Hippocampal formation (tissue), 2 donors: ENCODE results near the gene ABCD2.
A peak's percentile ranks its signal among the peaks of the same experiment; 100 is the strongest.
"Not testable (repeated sequence)": the region's sequence is repeated elsewhere in the genome, so short reads cannot be mapped to it uniquely, and the experiment has no call there.

Experiments
- DNase-seq, 2 donors: peaks; one replicate each; lab custom pipeline; 2025; lab: John Stamatoyannopoulos, UW

The ABCD2 gene

DNA sequence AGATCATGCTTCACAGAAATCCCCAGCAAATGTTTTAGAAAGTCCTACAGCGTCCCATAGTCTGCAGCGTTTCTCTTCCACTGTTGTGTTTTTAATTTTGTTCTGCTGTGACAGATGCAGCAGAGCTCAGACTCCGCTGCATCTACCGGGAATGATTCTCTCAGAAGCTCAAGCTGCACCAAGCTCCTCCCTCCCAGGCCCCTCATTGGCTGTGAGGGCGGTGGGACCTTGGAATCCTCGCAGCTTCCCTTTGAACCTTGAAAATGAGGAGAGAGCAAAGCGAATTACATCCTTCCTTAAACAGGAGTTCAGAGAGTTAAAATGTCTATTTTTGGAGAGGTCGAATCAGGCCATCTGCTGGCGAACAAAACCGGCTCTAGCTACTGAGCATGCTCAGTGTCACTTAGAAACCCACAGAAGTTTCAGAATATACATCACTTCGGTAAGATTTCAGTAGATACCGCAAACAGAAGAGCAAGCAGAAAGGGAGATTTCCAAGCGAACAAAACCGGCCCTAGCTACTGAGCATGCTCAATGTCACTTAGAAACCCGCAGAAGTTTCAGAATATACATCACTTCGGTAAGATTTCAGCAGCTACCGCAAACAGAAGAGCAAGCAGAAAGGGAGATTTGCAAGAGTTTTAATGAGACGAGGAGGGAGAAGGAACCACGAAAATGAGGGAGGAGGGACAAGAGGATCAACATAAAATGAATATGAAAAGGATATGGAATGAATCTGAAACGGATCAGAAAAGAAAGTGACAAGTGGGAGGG is at the start of gene ABCD2:
Gene ABCD2, minus strand, starts transcription at position 144 of the 774 bp plus-strand sequence. CDS start 188 bp downstream, outside the sequence.
- peak; percentile 68 to 82 for DNase-seq

DNA sequence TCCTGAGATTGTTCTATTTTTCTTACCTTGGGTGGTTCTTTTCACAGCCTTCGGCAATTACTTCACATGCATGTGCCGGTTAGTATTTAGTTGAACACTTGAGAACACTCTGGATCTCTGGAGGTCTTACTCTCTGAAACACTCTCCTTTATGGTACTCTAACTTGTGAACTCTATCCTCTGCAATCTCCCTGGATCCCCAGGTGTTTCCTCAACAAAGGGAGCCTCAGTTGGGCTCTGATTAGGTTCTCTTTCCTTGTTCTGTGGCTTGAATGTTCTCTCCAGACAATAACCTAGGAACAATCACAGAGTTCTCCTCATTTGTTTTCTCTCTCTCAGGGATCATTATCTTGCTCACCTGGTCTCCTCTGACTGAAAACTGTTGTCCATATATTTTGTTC is 40.5 kb upstream of the ABCD2 start:
- no peak for DNase-seq

DNA sequence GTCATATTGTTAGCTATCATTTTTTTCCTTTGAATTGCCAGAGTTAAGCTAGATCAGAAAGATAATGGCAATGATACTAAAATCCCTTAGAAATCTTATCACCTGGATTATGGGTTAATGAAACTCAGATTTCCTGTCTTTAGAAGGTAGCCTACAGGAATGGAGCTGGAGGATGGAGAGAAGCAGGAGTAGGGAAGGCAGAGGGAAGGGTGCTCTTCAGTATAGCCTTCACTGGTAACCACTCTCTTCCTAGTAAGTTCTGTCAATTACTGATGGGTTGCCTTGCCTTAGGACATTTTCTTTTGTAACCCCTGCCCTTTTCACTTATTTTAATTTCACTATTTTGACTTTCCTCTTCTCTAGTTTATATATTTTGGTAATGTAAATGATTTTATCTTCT is 27.8 kb upstream of the ABCD2 start:
- DNase-seq: no peak

DNA sequence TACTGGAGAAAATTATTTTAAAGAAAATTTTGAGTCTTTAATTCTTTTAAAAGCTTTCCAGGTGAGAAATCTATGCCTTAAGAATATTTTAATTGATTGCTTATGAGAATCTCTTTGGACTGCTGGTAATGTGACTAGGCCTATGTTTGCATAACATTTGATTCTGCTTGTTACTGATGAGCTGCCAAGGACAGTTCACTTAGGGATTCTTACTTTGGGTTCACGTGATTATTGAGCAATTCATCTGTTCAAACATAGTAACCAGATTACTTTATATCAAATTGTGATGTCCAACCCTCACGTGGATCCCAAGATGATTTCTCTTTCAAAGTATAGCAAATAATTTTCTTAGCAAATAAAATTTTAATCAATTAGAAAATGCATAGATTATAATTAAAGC is 27.4 kb upstream of the ABCD2 start:
- DNase-seq: no peak

DNA sequence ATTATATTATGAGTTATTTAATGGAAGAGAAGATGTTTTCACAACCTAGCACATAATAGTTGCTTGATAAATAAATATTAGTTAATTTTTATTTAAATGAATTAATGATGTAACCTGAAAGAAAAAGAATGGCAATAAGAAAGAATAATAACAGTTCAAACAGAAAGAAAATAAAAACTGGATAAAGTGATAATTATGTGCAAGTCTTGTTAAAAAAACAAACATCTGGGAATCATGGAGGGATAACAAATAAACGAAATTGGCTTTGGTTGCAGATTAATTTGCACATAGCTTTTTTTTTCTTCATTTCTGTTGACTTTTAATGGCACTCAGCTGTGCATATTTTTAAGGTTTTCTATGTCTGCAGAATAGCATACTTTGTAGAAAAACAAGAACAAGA is 23.4 kb upstream of the ABCD2 start:
- DNase-seq: no peak

DNA sequence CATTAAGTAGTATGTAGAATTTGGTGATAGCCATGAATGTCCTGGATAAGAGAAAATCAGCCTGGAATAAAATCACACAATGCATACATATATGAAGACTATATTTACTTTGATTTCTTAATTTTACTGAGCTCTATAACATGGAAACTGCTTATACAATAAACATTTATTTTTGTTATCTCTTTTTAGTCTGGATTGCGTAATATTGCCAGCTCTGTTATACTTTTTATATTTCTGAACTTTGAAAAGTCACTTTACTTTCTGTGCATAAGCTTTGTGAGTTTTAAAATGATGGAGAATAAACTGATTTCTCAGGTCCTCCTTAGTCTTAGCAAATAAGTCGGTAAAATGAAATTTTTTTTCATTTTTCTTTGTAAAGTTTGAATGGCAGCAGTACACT is 19.2 kb upstream of the ABCD2 start:
- DNase-seq: no peak

DNA sequence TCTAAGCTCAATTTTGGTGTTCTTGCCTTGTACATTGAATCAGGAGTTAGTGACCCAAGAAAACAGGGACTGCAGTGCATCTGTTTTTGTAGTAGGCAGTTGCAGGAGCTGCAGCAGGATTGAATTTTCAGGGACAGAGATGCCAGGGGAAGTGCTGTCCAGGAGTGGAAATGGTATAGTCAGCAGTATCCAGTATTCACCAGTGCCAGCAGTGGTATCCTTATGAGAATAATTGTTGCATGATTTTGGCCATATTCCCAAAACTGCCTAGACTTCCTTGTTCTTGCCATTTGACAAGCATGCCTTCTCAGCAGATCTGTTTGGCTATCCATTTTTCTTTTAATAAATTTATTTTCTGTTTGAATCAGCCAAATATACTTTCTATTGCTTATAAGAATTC is 18.6 kb upstream of the ABCD2 start:
- DNase-seq: no peak

DNA sequence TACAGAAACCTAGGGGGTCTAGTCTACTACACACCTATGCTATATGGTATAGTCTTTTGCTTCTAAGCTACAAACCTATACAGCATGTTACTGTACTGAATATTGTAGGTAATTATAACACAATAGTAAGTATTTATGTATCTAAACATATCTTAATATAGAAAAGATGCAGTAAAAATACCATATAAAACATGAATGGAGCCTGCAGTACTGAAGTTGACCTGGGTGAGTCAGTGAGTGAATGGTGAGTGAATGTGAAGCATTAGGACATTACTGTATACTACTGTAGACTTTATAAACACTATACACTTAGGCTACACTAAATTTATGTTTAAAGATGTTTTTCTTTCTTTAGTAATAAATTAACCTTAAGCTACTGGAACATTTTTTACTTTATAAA is 13.1 kb upstream of the ABCD2 start:
- no peak for DNase-seq

DNA sequence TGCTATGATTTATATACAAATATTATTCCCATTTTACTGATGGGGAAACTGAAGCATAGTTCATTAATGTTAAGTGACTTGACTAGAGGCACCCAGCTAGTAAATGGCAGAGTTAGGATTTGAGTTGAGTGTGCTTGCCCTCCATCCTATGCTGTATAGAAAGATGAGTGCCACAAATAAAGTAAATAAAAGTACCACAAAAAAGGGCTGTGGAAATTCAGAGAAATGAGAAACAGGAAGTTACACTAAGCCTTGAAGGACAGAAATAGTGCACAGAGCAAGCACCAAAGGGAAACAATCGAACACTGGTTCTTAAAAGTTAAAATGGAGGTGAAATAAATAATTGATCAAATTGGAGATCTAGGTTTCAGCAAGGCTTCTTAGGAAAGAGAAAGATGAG is 9.2 kb upstream of the ABCD2 start:
- DNase-seq: no peak

DNA sequence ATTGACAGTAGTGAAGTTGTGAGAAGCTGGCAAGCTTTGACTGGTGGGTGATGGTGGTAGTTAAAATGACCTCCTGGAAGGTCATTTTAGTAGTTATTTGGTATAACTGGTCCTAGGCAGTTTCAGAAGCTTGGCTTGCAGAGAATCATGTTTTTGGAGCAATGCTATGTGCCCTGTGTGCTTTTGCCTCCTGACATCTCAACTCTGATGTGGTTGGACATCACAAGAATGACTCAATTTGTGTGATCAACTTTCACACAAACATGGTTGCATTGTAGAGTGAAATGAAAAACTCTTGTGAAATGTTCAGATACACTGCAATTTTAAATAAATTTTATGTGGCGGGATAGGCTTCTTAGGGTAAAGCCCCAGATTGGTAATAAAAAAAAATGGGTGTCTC is 8.3 kb upstream of the ABCD2 start:
- no peak for DNase-seq

DNA sequence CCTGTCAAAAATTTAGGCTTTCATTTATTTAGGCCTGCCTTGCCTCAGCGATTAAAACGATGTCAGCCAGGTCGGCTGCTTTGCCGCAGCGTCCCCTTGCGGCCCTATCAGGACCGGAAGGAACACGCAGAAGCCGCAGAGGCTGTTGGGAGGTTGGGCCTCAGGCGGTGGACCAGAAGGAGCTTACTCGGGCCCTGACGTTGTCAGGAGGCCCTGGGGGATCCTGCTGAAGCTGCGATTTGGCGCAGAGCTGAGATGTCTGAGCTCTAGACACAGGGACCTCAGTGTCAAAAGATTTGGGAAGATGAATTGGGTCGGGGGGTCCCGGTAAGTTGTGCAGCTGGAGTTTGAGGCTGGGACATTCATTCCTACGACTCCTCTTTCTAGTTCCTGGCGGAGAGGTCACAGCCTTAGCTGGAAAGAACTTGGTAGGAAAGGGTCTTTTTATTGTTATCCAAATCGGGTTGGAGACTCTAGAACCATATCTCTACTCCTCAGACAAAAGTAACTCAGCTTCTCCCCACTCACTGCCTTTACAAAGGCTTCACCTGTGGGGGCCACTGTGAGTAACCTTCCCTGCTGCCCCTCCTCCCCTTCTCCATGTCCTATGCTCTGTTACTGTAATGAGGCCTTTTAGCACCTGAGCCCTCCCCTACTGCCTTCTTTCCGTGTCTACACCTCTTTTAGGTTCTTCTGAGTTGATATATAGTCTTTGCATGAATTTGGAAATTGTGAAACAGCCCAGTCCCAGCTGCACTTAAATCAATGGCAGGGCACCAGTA is 6.6 kb upstream of the ABCD2 start:
- DNase-seq: no peak

DNA sequence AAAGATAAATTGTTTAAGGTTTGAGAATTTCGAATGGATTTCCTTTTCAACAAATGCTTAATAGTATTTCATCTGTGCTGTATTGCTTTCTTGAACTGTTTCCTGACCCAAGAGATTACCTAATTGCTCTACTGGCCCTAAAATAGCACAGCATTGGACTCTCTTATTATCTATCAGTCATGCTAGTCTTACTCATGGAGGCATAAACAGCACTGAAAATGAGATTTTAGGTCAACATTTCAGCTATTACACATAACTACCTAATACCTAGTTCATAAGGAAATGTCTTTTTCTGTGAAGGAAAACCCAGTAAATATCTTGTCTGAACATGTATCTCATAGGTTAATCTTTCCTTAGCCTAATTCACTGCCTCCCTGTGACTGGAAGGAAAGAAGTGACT is 4.3 kb upstream of the ABCD2 start:
- DNase-seq: no peak

DNA sequence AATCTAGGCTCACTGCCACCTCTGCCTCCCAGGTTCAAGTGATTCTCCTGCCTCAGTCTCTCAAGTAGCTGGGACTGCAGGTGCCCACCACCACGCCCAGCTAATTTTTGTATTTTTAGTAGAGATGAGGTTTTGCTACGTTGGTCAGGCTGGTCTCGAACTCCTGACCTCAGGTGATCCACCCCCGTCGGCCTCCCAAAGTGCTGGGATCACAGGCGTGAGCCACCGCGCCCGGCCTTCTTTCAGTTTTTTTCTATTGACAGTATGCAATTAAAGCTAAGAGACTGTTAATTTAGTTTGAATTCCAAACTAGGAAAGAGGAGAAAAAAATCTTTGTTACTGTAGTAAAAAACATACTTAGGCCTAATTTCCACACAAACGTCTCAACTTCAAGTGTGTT is 3.6 kb upstream of the ABCD2 start:
- not testable (repeated sequence) for DNase-seq

DNA sequence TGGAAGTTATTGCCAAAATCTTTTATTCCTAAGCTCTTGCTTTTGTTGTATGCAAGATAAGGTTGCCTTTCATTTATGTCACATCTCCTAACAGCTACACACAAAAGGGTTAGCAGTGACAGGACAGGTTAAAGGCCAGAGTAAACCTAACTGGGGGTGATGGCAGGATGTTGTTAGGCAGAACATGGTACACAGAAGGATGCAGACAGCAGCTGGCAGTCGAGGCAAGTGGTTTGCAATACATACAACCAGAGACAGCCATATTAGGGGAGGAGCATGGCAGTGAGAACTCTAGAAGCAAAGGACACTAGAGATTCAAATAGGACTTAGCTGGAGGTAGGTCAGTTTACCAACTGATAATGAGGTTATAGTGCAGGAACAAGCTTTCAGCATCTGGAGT is 2.7 kb upstream of the ABCD2 start:
- DNase-seq: no peak

DNA sequence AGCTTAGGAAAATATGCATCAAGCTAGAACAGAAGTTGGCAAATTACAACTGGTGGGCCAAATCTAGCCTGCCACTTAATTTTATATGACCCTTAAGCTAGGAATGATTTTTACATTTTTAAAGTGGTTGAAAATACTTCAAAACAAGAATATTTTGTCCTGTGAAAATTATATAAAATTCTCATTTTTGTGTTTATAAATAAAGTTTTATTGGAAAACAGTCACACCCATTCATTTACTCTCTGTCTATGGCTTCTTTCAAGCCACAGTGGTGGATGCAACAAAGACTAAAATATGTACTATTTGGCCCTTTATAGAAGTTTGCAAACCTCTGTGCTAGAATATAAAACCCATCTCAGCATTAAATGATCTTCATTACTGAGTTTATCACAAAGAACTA is 2.1 kb upstream of the ABCD2 start:
- no peak for DNase-seq

DNA sequence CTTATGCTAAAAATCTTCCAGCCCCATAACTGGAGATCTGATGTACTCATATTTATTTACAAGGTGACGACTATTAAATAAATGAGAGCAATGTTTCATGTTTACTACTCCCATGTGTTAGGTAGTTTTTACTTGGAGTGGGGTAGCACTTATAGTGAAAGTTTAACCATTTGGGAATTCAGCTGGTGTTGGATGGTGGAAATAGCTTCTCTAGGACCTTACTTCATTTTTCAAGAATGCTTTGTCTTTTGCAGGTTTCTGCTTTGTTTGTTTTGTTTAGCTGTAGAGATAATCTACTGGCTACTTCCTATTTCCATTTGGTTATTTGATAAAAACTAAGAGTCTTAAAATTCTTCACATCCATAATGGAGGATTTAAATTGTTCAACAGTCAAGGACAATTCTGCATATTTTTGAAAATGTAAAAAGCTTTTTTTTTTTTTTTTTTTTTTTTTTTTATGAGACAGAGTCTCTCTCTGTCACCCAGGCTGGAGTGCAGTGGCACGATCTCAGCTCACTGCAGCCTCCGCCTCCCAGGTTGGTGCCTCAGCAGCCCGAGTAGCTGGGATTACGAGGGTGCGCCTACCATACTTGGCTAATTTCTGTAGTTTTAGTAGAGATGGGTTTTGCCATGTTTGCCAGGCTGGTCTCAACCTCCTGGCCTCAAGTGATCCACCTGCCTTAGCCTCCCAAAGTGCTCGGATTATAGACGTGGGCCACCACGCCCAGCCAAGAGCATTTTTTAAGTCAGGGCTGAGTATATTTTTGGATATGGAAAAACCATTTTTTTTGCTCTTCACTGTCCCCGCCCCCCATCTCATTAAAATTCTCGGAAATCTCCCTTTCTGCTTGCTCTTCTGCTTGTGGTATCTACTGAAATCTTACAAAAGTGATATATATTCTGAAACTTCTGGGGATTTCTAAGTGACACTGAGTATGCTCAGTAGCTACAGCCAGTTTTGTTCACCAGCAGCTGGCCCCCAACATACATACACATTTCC is 1.4 kb upstream of the ABCD2 start:
- no peak for DNase-seq

DNA sequence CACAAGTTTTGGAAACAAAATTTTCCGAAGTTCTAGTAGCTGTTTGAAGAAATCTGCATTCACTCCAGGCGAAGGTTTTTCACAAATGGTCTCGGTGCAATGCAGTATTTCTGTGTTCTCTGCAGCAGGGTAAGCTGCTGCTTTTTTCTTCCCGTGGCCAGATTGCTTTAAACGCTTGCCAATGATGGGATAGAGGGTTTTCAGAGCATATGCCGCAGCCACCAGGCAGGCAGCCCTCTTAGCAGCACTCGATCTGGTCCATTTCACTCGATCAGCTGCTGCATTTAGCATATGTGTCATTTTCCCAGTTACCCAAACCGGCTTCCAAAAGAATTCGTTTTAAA is 315 bp downstream of the ABCD2 start:
- peak; percentile 62 to 82 for DNase-seq

DNA sequence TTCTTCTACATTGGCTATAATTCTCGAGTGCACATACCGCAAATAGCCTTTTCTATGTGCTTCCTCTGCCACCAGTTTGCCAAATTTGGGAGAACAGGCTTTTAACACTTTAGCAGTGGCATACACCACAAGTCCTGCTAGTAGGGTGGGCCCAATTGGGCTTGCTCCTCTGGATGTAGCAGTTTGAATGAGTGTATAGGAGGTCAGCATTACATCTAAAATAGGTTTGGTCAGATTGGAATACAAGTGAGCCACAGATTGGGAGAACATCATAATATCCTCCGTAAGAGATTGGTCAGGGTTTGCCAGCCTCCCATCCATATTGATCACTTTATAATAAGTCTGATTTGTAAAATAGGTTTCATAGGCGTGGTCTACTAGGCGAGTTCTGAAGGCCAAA is 902 bp downstream of the ABCD2 start:
- DNase-seq: no peak

DNA sequence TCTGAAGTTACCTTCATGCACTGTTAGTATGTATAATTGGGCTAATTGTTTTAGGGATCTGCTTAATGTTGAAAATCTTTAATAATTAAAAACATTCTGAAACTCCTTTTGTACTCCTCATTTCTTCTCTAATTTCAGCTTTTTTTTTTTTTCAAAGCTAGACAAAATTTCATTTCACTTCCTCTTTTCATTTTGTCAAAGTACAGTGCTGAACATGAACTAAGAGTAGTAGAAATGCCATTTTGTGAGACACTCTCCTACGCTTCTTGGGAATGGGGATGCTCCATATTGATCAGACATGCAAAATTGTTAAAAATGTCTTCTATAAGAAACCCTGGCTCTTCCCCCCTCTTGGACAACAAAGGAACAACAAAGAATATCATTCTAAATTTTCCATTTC is 1.7 kb downstream of the ABCD2 start:
- no peak for DNase-seq

DNA sequence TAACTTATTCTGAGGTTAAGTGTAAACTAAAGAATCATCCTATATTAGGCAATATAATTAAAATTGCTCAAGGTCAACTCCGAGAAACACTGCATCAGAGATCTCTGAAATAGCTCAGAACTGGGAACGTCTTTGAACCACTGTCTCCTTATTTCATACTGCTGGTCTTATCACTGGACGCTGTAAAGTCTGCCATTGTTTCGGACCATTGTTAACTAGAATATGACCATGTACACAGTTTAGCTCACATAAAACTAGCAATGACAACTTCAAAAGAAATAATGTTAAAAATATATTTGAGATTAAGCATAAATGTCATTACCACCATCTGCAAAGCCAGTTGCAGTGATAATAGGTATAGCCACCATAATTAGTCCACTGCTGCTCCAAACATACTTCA is 2.9 kb downstream of the ABCD2 start:
- DNase-seq: no peak

DNA sequence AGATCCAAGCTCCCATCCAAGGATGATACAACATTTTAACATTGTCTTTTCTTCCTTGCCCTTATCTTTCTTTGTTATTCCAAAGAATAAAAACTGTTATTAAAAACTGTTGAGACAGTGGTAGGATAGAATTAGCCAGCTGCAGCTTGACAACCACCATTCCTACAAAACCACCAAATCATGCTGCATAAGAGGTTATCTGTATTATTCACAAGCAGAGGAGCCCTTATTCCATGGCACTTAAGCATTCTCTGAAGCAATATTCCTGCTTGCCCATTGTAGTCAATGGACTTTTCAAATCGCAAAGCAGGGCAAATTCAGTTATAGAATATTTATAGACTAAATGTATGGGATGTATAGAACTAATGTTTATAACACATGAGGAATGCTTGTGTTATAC is 3.4 kb downstream of the ABCD2 start:
- DNase-seq: no peak

DNA sequence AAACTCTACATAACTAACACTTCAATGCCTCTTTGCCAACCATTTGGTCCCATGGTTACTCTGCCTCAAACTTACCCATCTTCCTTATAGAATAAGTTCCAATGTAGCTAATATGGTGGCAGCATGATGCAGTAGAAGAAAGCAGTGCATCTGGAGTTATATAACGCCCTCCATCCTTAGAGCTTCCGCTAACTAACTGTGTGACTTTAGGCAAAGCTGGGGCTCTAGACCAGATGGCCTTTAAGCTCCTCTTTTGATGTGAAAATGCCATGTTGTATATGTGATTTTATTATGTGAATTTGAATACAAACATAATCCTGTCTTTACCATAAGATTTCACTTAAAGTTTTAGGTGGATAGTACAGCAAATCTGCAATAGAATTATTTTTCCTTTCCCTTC is 6.1 kb downstream of the ABCD2 start:
- no peak for DNase-seq
